ENCODE data around the gene CXCR6.

The CXCR6 gene

DNA sequence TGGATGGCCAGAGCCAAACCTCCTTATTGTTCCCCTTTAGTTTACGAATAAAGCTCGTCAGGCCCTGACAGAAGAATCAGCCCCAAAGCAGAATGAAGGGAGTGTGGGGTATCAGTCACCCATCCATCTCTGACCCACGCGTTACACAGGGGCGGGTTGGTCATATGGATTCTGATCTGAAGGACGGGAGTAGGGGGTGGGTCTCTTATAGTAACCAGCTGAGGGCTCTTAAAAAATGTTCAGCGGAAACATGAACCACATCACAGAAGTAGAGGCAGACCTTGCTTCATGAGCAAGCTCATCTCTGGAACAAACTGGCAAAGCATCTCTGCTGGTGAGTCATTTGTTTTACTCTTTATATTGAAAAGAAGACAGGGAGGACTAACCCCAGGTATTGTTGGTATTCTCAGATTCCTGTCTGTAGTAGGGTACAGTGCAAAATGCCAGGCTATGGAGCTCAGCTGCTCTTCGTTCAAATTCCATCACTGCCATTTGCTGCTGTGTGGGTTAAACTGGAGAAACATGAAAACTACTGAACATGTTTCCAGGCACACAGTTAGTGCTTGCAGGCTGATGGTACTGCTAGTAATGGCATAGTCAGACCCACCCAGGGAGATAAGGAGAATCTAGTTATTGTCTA, at the start of gene CXCR6:
CXCR6 (plus strand) TSS at position 258 of the 640 bp plus-strand sequence. CDS start 3,018 bp downstream, outside the sequence.
- DNase-seq: no peak

DNA sequence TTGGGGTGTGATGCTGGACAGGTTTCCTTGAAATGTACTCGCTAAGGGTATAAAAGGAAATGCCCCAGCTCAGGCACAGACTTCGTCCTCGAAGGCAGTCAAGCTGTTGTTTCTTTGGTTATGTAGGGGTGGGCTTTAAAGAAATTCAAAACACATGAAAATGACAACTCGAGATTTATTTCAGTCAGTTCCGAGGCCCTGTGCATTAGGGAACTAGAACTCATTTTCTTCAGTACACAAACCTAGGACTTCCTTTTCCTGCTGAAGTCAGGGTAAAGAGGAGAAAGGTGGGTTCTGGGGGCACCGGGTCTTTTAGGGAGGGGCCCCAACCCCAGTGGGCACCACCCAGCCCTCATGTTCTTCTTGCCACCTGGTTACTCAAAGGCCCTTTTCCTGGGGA, 49.2 kb upstream of the CXCR6 start:
- DNase-seq: no peak

DNA sequence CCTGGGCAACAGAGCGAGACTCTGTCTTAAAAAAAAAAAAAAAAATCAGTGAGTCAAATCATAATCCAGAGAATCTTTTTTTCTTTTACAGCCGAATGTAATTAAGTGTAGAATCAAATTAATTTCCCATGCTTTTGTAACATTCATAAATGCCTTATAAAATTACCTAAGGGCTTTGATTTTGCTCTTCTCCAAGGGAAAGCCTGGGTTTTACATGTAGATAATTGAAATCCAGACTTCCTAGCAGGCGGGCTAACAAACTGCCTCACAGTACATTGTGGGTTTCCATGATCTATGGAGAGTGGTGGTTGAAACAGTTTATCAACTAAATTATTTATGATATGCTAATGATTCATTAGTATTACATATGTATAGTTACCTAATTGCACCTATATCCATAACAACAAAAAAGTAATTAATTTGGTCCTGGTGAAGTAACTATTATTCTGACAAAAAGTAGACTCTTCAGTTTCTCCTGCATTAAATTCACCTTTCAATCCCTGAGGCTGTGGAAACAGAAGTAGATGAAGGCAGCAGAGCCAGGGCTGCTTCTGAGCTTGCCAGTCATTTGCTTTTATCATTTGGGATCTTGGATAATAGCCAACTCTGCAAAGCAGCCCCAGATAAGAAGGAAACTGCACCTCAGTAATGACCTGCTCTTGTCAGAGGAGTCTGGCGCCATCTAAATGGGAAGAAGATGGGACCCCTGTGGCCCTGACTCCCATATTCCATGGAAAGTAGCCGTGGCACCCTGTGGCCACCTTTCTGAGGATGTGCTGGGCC, 47.4 kb upstream of the CXCR6 start:
- DNase-seq: no peak

GRCh38 chr3:45896956-45897355, 46.3 kb upstream of the CXCR6 start:
- DNase-seq: peak; percentile 13

- no peak for DNase-seq
These were observed 38.3 kb upstream of the CXCR6 start for GRCh38 chr3:45904931-45905330.

DNA sequence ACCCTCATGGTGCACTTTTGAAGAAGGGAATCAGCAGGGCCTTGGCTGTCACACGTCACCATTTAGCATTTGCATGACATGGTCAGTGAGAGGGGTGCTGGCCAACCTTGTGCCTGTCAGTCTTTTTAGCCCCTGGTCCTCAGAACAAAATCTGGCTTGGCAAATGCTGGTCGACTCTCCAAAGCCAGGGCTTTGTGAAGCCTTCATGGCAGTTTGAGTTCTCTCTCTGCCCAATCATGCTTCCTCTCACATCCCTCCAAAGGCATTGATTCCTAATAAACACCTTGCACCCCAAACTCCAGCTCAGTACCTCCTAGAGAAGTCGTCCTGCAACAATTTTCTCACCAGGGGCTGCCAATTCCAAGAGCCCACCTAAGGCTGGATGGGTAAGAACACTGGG, 37.5 kb upstream of the CXCR6 start:
- DNase-seq: no peak

- DNase-seq: peak; percentile 1
These were observed 36.4 kb upstream of the CXCR6 start for GRCh38 chr3:45906681-45907407.

- DNase-seq: no peak
These were observed 35.2 kb upstream of the CXCR6 start for GRCh38 chr3:45907769-45908705.

DNA sequence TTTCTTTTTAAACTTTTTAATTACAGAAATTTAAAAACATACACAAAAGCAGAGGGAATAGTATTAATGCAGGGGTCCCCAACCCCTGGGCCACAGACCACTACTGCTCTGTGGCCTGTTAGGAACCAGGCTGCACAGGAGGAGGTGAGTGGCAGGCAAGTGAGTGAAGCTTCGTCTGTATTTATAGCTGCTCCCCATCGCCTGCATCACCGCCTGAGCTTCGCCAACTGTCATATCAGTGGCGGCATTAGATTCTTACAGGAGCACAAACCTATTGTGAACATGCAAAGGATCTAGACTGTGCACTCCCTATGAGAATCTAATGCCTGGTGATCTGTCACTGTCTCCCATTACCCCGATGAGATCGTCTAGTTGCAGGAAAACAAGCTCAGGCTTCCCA, 34.5 kb upstream of the CXCR6 start:
- DNase-seq: no peak

DNA sequence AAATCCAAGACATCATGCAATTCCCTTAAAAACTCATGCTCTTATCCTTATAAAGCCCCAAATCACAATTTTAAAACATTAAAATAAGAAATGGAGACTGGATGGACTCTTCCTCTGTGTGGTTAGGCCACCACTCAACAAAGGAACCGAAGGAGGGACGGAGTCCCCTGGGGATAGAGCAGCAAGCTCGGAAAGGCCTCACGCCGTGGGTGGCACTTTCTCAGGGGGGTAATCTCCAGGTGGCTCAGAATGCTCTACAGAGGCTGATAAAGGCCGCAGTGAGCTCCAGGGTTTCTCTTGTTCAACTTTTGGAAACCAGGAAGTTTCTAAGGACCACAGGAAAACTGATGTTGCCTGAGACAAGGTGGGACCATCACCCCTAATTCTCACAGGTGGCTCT, 33.7 kb upstream of the CXCR6 start:
- no peak for DNase-seq

DNA sequence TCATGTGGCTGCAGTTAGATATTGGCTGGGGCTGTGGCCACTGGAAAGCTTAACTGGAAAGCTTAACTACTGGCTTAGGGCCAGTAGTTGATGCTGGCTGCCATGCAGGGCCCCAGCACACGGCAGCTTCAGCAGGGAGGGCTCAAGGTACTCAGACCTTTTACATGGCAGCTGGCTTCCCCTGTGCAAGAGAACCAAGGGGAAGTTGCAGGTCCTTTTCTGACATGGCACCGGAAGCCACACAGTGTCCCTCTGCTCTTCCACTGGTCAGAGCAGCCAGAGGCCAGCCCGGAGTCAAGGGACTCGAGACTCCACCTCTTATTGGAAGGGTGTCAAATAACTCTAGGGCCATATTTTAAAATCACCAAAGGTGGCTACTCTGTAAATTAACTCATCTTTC, 32.4 kb upstream of the CXCR6 start:
- DNase-seq: no peak

DNA sequence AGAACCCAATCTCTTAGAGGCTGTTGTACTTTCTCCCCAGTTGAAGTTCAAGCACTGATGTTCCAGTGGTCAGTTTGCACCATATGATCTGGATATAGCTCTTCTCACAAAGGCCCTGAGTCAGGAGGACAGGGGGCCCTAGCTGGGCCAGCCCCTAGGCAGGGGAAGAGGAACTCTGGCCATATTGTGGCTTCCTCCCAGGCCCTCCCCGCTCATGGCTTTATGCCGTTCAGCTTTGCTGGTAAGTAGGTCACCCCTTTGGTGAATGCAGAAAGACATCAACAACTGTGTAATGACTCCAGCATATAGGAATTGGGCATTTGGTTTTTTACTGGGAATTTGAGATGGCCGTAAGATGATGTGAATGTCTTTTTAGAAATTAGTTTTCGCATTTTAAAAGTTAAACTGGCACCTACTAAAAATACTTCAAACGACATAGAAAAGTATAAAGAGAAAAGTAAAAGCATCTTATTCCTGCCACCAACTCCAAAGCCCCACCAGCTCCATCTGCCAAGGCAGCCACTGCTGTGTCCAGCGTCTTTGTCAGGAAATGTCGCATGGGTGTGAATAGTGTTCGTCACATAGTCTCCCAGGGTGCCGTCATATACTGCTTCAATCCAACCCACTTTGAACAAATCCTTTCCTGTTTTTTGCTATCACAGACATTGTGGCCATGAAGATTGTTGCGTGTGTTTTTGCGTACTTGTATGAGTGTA, 31.6 kb upstream of the CXCR6 start:
- DNase-seq: no peak

DNA sequence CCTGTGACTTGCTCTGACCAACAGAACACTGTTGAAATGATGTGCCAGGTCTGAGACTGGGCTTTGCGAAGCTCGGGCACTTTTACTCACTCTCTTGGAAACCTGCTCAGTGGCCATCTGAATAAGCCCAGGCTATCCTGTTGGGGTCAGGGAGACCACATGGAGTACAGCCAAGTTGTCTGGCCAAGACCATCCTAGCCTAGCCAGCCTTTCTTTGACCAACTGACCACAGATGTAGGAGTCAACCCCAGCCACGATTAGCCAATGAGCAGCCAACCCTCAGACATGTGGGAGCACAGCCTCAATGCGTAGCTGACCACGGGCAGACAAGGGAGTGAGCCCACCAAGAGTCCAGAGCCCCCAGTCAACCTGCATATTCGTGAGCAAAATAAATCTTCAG, 30.8 kb upstream of the CXCR6 start:
- DNase-seq: no peak

DNA sequence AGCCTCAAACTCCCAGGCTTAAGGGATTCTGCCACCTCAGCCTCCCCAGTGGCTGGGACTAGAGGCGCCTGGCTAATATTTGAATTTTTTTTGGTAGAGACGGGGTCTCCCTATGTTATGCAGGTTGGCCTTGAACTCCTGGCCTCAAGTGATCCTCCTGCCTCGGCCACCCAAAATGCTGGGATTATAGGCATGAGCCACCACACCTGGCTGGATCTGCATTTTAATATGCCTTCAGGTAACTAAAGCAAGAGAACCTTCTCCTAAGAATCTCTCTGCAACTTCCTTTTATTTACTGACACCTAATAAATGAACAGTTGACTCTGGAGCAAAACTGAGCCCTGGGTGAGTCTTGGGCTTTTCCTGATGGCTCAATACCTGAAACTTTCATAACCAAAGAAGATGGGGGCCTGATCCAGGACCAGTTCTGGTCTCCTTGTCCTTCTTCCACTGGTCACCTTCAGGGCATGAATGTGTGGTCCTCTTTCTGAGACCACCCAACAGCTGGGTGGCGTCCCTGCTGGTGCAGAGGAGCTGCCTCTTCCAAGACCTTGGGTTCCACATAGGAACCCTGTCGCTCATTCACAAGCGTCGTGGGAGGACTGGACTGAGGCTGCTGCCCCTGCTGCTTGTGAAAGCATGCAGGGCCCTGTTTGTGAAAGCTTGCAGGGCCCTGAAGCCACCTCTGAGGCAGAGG, 28.8 kb upstream of the CXCR6 start:
- DNase-seq: no peak

- DNase-seq: no peak
These were observed 28.2 kb upstream of the CXCR6 start for GRCh38 chr3:45915059-45915439.

DNA sequence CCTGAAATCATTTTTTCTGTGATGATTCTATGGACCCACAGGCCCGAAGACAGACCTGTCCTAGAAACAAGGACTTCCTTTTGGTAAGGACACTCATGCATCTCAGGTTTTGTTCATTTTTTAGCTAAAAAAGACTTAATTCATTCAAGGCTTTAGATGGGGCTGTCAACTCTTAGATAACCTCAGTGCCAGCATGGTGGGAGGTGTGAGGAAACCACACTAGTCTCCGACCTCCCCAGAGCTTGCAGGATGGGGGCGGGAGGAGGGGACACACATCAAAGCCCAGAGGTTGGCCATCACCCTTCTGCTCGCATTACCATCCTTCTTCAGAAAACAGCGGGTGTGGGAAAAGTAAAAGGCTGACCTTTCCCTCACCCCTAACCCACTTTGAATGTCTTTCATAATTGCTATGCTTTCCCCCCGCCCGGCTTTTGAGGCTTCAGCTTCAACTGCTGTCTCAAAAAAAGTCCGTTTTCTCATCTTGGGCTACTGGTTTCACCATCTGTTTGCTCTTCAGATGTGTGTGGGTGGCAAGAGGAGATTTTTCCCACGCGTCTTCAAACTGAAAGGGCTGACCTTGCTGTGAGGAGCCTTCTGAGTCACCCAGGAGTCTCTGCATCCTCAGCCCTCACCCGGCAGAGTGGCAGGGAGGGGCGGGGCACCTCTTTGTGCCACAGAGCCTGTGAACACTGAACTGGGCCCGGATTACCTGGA, 27.6 kb upstream of the CXCR6 start:
- DNase-seq: peak; percentile 69

GRCh38 chr3:45917146-45917898, 25.9 kb upstream of the CXCR6 start:
- no peak for DNase-seq

- DNase-seq: no peak
These were observed 21.9 kb upstream of the CXCR6 start for GRCh38 chr3:45921158-45922038.

- DNase-seq: no peak
These were observed 21.3 kb upstream of the CXCR6 start for GRCh38 chr3:45922039-45922326.
